ENCODE measurements around the gene TRAPPC14. TPM values are rescaled to one million over a fixed set of nuclear protein-coding genes. Genes with fewer than 3 reads are reported as not detected.

TRAPPC14 gene
- total and polyA plus RNA-seq, 2 of the 13 experiments (the other 11 are each of a cell fraction or from before 2014, with no cell fraction given) = 4.7 to 9.6 TPM

DNA sequence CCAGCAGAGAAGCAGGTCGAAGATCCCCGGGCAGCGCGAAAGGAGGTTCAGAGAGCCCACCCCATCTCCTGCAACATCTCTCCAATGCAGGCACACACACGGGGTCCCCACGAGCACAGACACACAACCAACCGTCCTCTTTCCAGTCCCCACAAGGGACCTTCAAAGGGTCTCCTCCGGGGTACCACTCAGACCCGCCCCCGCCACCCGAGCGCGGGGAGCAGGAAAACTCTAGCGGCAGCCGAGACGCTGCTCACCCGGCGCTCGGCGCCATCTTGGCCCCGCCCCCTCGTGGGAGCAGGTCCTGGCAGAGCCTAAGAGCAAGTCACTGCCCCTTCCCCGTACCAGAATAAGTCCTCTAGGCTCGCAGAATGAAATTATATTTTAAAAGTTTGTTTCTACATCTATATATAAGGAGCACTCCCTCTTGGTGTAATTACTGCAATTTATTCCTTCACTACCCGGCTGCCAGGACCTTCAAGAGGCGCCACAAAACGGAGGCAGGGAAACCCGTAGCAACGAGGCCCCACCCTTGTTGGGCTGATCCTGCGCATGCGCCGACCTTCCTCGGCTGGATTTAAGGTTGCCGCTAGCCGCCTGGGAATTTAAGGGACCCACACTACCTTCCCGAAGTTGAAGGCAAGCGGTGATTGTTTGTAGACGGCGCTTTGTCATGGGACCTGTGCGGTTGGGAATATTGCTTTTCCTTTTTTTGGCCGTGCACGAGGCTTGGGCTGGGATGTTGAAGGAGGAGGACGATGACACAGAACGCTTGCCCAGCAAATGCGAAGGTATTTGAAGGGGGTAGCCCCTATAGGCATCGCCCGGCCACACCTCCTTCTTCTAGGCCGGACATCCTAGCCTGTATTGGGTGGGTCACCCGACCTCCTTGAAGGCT lies 39.2 kb downstream of the TRAPPC14 start, which contains the start of the genes CNPY4 and TAF6 (continued):
- TF ChIP-seq, protein P1, sequence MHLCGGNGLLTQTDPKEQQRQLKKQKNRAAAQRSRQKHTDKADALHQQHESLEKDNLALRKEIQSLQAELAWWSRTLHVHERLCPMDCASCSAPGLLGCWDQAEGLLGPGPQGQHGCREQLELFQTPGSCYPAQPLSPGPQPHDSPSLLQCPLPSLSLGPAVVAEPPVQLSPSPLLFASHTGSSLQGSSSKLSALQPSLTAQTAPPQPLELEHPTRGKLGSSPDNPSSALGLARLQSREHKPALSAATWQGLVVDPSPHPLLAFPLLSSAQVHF (CRISPR knock-in tag; IDR thresholded peaks at IDR 0.05) = no peak
- no peak for TF ChIP-seq IKZF4 (CRISPR knock-in tag; IDR thresholded peaks at IDR 0.05; ENCODE audit: borderline replicate concordance, low read depth, not compliant biosample characterization)
- TF ChIP-seq CEBPG (CRISPR knock-in tag; IDR thresholded peaks at IDR 0.05) = no peak
- no peak for TF ChIP-seq THYN1 (CRISPR knock-in tag; IDR thresholded peaks at IDR 0.05; ENCODE audit: borderline replicate concordance, low read depth)
- TF ChIP-seq ELF3 (CRISPR knock-in tag; IDR thresholded peaks at IDR 0.05) = 0 out of 2 replicates have a peak, but pooled peaks have one; percentile 34
- TF ChIP-seq STAT5B (CRISPR knock-in tag; IDR thresholded peaks at IDR 0.05) = 0 out of 2 replicates have a peak, but pooled peaks have one; percentile 16
- peak; percentile 90; the same call in 1 of the 2 replicates for TF ChIP-seq U2AF2 (IDR thresholded peaks at IDR 0.05; ENCODE audit: low read depth, low read length)
- TF ChIP-seq, protein P2, sequence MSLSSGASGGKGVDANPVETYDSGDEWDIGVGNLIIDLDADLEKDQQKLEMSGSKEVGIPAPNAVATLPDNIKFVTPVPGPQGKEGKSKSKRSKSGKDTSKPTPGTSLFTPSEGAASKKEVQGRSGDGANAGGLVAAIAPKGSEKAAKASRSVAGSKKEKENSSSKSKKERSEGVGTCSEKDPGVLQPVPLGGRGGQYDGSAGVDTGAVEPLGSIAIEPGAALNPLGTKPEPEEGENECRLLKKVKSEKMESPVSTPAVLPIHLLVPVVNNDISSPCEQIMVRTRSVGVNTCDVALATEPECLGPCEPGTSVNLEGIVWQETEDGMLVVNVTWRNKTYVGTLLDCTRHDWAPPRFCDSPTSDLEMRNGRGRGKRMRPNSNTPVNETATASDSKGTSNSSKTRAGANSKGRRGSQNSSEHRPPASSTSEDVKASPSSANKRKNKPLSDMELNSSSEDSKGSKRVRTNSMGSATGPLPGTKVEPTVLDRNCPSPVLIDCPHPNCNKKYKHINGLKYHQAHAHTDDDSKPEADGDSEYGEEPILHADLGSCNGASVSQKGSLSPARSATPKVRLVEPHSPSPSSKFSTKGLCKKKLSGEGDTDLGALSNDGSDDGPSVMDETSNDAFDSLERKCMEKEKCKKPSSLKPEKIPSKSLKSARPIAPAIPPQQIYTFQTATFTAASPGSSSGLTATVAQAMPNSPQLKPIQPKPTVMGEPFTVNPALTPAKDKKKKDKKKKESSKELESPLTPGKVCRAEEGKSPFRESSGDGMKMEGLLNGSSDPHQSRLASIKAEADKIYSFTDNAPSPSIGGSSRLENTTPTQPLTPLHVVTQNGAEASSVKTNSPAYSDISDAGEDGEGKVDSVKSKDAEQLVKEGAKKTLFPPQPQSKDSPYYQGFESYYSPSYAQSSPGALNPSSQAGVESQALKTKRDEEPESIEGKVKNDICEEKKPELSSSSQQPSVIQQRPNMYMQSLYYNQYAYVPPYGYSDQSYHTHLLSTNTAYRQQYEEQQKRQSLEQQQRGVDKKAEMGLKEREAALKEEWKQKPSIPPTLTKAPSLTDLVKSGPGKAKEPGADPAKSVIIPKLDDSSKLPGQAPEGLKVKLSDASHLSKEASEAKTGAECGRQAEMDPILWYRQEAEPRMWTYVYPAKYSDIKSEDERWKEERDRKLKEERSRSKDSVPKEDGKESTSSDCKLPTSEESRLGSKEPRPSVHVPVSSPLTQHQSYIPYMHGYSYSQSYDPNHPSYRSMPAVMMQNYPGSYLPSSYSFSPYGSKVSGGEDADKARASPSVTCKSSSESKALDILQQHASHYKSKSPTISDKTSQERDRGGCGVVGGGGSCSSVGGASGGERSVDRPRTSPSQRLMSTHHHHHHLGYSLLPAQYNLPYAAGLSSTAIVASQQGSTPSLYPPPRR (CRISPR knock-in tag; IDR thresholded peaks at IDR 0.05; ENCODE audit: borderline replicate concordance) = 0 out of 2 replicates have a peak, but pooled peaks have one; percentile 11
- no peak for TF ChIP-seq PCBP1 (IDR thresholded peaks at IDR 0.05; ENCODE audit: borderline replicate concordance, low read depth, low read length)
- no peak for TF ChIP-seq ZSCAN29 (CRISPR knock-in tag; conservative IDR thresholded peaks at IDR 0.05)
- TF ChIP-seq, protein P3, sequence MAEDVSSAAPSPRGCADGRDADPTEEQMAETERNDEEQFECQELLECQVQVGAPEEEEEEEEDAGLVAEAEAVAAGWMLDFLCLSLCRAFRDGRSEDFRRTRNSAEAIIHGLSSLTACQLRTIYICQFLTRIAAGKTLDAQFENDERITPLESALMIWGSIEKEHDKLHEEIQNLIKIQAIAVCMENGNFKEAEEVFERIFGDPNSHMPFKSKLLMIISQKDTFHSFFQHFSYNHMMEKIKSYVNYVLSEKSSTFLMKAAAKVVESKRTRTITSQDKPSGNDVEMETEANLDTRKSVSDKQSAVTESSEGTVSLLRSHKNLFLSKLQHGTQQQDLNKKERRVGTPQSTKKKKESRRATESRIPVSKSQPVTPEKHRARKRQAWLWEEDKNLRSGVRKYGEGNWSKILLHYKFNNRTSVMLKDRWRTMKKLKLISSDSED (CRISPR knock-in tag; IDR thresholded peaks at IDR 0.05) = 0 out of 2 replicates have a peak, but pooled peaks have one; percentile 21
- TF ChIP-seq, protein P4, sequence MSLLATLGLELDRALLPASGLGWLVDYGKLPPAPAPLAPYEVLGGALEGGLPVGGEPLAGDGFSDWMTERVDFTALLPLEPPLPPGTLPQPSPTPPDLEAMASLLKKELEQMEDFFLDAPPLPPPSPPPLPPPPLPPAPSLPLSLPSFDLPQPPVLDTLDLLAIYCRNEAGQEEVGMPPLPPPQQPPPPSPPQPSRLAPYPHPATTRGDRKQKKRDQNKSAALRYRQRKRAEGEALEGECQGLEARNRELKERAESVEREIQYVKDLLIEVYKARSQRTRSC (CRISPR knock-in tag; IDR thresholded peaks at IDR 0.05; ENCODE audit: low read depth) = no peak
- TF ChIP-seq ZBTB42 (CRISPR knock-in tag; IDR thresholded peaks at IDR 0.05) = no peak
- no peak for TF ChIP-seq SRSF1 (optimal IDR thresholded peaks at IDR 0.05; ENCODE audit: low read depth, low read length)
- no peak for TF ChIP-seq SKI (IDR thresholded peaks at IDR 0.05; ENCODE audit: partially characterized antibody)
- TF ChIP-seq, protein P5, sequence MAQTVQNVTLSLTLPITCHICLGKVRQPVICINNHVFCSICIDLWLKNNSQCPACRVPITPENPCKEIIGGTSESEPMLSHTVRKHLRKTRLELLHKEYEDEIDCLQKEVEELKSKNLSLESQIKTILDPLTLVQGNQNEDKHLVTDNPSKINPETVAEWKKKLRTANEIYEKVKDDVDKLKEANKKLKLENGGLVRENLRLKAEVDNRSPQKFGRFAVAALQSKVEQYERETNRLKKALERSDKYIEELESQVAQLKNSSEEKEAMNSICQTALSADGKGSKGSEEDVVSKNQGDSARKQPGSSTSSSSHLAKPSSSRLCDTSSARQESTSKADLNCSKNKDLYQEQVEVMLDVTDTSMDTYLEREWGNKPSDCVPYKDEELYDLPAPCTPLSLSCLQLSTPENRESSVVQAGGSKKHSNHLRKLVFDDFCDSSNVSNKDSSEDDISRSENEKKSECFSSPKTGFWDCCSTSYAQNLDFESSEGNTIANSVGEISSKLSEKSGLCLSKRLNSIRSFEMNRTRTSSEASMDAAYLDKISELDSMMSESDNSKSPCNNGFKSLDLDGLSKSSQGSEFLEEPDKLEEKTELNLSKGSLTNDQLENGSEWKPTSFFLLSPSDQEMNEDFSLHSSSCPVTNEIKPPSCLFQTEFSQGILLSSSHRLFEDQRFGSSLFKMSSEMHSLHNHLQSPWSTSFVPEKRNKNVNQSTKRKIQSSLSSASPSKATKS (CRISPR knock-in tag; IDR thresholded peaks at IDR 0.05) = no peak
- no peak for TF ChIP-seq ATM (IDR thresholded peaks at IDR 0.05; ENCODE audit: borderline replicate concordance)

All from HepG2 (cell line).